Astrocyte of the cerebellum (primary cell): ENCODE results near the gene AHDC1.

Experiments
- DNase-seq: peaks from one replicate; pipeline ENCODE4 v3.0.0-alpha.2; 2011; ENCODE audit warnings: low read depth
- H3K4me3 ChIP-seq: 2 replicates; pipeline ENCODE4 v1.5.1; 2011; ENCODE audit warnings: mild to moderate bottlenecking, low read depth, low read length, moderate library complexity
- CTCF ChIP-seq: IDR thresholded peaks from 2 replicates; pipeline ENCODE4 v1.5.1; 2012; ENCODE audit warnings: low read length, low read depth, moderate library complexity, mild to moderate bottlenecking; ENCODE audit errors: missing control alignments
- in situ Hi-C: cut with HindIII; loops from 2 replicates; pipeline ENCODE4 v1.10.0; 2017; ENCODE audit warnings: low sequenced_read_pairs

AHDC1 gene

DNA sequence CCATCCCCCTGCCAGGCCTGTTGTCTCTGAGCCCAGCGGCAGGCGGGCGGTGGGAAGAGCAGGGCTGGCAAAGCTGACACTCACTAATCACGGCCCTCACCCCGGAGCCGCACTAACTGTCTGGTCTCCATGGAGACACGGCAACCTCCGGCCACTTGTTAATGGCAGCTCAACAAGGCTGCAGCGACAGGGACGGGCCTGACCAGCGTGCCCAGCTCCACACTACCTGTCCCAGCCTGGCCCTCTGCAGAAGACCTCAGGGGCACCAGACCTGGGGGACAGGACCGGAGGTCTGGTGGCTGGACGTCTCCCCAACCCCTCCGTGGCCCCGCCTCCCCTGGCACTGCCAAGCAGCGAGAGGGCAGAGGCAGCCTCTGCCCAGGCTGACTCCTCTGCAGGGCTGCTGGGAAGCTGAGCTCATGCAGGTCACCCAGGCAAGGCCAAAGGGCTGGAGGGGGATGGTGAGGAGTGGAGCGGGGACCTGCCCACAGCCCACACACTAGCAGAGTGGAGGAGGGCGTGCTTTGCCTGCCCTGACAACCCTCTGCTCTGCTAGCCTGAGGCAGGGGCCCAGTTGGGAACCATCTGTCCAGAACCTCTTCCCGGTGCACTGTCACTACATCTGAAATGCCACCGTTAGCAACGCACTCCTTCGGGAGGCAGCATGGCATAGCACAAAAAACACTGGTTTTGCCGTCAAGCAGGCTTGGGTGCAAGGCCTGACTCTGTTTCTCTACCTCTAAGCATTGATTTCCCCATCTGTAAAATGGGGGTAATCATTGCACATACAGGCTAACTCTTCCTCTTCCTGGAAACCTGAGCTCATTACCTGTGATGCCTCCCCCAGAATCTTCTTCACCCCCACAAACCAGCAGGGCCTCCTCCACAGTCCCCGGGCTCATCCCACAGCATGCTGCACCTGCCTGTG, 84.3 kb downstream of the AHDC1 start:
- DNase-seq: no peak
- no peak for TF ChIP-seq CTCF
- in situ Hi-C loops: no loop called here
- H3K4me3 ChIP-seq: no peak overlapping the region

- in situ Hi-C loops: no loop called here
- no peak for DNase-seq
- H3K4me3 ChIP-seq: no peak overlapping the region
- no peak for TF ChIP-seq CTCF
Observed at GRCh38 chr1:27518808-27519207, 85.1 kb downstream of the AHDC1 start.

DNA sequence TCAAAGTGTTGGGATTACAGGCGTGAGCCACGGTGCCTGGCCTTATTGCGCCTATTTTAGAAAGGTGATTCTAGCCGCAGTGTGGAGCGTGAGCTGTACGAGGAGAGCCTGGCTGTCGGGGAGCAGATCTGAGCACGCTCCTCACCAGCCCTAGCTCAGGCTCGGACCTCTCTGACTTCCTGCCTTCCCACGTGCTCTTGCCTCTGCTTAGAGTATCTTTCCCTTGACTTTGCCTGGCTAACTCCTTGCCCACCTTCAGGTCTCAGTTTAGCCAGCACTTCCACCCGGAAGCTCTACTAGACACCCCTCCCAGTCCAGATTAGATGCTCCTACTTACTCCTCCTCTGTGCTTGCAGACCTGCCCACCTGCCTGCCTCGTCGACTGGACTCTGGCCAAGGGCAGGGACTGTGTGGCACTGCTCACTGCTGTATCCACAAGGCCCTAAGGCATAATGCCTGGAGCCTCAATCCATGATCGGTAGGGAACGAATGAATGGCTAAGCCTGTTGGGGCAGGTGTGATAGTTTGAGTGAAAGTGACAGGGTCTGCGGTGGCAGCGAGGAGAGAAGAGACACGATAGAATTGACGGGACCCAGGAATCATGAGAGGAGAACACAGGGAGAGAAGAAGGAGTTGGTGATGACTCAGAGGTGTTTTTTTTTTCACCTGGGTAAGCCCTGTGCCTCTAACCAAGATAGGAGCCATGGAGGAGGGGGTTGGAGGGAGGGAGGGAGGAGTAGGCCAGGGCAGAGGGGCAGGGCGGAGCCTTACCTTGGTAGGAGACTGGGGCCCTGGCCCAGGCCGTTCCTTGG, 85.8 kb downstream of the AHDC1 start:
- no peak for TF ChIP-seq CTCF
- DNase-seq: no peak
- H3K4me3 ChIP-seq: no peak overlapping the region
- in situ Hi-C loops: no loop called here

DNA sequence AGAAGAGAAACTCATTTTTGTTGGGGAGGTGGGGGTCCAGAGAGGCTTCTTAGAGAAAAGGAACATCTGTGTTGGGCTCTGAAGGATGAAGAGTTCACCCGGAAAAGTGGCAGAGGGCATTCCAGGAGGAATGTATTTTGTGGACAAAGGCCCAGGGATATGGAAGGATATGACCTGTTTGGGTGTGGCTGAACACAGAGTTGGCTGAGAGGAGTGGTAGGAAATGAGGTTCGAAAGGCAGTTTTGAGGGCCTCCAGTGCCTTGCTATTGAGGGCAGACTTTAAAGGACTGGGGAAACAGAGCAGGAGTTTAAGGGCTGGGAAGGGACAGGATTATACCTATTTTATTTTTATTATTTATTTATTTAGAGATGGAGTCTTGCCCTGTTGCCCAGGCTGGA, 86.6 kb downstream of the AHDC1 start:
- no peak for TF ChIP-seq CTCF
- in situ Hi-C loops: no loop called here
- H3K4me3 ChIP-seq: no peak overlapping the region
- DNase-seq: no peak

- TF ChIP-seq CTCF: no peak
- in situ Hi-C loops: no loop called here
- no peak overlapping the region for H3K4me3 ChIP-seq
- DNase-seq: no peak
Observed at GRCh38 chr1:27515626-27516025, 88.3 kb downstream of the AHDC1 start.

DNA sequence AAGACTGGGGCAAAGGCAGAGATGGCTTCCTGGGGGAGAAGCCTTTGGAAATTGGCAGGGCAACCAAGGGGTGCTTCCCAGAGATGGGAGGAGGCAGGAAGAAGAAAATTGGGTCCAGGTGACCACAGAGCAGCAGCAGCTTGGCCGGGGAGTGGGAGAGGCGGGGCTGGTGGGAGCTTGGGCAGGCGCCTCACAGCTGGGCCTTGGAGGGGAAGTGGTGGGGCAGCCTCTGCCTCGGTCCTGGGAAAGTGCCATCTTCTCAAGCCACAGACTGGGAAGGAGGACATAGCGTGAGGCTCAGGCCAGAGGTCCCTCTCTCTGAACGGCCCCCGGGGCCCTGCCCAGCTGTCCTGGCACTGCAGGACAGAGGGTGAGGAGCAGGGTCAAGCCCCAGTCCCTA, 90.0 kb downstream of the AHDC1 start:
- TF ChIP-seq CTCF: no peak
- no peak for DNase-seq
- H3K4me3 ChIP-seq: no peak overlapping the region
- in situ Hi-C loops: loop anchor here (5.0 kb wide), 1 partner anchor 33 kb away; no protein-coding TSS in a partner anchor
